NCI-H2171 treated with DMSO at 0.1 percent for 48 hours (cell line): Measurements from ENCODE around the gene RPS6KA4.

Experiments
- DNase-seq: peaks from one replicate; lab custom pipeline; 2025; lab: John Stamatoyannopoulos, UW

The RPS6KA4 gene

DNA sequence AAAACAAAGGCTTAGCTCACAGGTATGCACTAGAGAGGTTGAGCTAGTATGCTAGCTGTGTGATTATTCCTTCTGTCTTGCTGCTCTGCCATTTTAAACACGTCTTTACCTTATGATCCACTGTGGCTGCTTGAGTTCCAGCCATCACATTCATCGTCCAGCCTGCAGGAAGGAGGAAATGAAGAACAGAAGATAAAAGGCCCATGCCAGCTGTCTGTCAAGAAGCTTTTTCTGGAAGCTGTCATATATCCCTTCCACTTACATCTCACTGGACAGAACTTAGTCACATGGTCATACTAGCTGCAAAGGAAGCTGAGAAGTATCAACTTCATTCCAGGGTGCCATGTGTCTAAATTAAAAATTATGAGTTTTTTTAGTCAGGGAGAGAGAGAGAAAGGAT is 31.6 kb upstream of the RPS6KA4 start:
- no peak for DNase-seq

DNA sequence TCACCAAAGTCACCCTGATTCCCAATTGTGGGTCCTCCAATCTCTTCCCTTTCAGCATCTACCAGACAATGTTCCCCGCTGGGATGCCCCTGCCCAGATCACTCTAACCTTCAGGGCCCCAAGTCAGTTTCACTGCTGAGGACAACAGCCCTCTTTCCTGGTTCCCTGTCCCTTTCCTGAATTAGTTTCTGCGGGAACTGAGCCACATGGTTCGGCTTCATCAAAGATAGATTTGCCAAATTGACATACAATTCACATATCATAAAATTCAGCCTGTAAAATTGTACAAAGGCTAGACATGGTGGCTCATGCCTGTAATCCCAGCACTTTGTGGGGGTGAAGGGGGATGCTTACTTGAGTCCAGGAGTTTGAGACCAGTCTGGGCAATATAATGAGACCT is 31.0 kb upstream of the RPS6KA4 start:
- DNase-seq: no peak

DNA sequence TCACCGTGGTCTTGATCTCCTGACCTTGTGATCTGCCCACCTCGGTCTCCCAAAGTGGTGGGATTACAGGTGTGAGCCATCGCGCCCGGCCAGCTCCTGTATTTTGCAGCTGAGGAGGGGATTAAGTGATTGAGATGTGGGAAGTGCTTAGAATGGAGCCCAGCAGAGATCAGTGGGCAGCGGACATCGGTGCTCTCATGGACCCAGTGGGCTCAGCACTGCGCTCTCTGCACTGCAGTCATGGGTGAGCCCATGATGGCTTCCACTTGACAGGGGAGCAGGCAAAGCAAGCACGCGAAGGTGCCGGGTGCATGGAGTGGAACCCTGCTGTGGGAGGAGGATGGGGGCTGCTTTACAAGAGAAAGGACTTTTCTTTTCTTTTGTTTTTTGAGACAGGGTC is 28.1 kb upstream of the RPS6KA4 start:
- no peak for DNase-seq

DNA sequence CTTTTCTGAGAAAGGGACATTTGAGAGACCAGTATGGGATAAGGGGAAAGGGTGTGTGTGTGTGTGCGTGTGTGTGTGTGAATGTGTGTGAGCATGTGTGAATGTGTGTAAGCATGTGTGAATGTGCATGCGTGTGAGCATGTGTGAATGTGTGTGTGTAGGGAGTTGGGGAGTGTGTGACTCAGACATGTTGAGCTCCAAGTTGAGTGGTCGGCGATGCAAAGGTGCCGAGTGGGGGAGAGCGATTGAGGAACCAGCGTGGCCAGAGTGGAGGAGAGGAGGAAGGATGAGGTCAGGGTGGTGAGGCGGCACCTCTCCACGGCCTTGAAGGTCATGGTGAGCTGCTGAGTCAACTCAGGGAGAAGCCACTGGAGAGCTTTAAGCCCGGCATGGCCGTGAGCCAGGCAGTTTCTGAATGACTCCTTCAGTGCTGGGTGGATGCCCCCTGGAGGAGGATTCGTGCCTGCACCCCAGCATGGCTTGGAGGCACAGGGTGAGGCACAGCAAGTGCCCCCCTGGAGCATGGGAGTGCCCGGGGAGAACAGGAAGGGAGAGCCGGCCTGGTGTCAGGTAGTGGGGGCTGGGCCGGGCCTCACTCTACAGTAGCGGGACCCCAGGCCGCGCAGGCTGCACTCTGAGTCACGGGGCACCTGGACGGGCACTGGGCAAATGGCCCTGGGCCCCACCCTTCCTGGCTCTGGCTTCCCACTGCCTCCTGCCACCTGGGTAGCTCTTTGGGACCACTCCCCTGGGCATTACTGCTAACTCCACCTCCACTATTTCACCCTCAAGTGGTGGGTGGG is 27.2 kb upstream of the RPS6KA4 start:
- DNase-seq: no peak

DNA sequence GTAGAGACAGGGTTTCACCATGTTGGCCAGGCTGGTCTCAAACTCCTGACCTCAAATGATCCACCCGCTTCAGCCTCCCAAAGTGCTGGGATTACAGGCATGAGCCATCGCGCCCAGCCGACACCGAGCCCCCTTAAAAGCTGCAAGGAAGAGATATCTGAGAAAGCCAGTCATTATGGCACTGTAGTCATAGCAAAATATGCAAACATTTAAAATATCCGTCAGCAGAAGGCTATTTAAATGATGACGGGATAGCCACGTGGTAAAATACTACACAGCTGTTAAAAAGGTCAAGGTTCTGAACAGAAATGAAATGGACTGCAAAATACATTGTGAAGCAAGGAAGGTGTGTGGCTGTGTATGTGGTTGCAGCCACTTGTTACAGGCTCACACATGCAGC is 25.4 kb upstream of the RPS6KA4 start:
- DNase-seq: no peak

DNA sequence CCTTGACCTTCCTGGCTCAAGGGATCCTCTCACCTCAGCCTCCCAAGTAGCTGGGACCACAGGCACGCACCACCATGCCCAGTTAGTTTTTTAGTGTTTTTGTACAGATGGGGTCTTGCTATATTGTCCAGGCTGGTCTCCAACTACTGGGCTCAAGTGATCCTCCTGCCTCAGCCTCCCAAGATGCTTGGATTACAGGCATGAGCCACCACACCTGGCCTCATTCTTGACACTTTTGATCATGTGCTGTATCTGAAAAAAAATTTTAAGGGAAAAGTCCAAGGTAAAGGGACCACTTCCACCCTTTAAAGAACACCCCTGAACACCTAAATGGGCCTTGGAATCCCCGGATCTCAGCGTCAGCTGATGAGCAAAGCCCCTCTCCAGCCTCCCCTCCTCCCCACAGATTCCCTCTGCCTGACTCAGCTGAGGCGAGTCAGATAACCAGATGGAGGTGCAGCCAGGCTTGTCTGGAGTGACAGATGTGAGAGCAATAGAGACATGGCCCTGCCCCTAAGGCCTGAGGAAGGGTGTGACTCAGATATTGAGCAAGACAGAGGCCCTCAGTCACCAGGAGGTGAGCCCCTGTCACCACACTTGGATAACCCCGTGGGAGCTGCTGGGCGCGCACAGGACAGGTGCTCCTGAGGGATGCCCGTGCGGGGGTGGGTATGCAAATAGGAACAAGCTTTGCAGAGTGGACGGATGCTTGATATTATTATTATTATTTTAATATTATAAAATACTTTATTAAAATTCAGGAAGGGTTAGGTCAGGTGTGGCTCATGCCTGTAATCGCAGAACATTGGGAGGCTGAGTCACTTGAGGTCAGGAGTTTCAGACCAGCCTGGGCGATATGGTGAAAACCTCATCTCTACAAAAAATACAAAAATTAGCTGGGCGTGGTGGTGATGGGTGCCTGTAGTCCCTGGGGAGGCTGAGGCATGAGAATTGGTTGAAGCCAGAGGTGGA is 23.9 kb upstream of the RPS6KA4 start:
- DNase-seq: peak; percentile 99

DNA sequence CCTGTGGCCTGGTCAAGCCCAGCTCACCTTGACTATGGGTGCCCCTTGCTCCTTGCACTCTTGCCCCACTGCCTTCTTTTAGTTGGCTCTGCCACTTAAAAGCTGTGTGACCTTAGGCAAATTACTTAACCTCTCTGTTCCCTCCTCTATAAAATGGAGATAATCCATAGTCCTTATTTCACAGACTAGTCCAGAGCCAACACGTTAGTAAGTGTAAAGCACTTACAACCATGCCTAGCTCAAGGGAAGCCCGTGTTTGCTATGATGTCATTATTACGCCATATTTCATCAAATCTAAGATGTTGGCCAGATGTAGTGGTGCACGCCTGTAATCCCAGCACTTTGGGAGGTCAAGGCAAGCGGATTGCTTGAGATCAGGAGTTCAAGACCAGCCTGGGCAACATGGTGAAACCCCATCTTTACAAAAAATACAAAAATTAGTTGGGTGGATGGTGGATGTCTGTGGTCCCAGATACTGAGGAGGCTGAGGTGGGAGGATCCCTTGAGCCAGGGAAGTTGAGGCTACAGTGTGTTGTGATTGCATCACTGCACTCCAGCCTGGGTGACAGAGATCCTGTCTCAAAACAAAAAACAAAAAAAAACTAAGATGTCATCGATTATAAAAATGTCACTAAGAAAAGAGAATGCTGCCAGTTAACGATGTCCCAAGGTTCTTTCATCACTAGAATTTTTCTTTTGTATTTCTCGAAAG is 21.3 kb upstream of the RPS6KA4 start:
- DNase-seq: no peak

DNA sequence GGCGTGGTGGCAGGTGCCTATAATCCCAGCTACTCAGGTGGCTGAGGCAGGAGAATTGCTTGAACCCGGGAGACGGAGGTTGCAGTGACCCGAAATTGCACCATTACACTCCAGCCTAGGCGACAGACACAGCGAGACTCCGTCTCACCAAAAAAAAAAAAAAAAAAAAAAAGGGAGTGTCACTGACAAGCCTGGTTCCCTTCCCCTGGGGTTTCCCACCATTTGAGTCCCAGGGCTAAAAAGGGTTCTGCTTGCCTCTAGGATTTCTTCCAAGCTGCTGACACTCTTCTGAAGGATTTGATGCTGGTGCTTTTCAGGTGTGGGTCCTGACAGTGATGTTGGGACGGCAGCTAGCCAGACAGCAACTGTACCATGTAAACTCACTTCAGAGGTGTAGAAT is 20.2 kb upstream of the RPS6KA4 start:
- DNase-seq: peak; percentile 76

DNA sequence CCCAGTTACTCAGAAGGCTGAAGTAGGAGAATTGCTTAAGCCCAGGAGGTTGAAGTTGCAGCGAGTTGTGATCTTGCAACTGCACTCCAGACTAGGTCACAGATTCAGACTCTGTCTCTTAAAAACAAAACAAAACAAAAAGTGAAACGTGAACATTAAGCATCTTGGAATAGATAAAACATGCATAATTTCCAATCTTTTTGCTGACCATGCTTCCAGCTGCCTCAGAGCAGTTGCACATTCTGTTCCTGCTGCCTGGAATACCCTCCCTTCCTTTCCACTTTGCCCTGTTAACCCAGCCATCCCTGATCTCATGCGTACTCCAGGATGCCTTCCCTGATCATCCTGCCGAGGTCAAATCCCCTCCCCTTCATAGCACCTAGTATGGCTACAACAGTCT is 19.7 kb upstream of the RPS6KA4 start:
- no peak for DNase-seq

DNA sequence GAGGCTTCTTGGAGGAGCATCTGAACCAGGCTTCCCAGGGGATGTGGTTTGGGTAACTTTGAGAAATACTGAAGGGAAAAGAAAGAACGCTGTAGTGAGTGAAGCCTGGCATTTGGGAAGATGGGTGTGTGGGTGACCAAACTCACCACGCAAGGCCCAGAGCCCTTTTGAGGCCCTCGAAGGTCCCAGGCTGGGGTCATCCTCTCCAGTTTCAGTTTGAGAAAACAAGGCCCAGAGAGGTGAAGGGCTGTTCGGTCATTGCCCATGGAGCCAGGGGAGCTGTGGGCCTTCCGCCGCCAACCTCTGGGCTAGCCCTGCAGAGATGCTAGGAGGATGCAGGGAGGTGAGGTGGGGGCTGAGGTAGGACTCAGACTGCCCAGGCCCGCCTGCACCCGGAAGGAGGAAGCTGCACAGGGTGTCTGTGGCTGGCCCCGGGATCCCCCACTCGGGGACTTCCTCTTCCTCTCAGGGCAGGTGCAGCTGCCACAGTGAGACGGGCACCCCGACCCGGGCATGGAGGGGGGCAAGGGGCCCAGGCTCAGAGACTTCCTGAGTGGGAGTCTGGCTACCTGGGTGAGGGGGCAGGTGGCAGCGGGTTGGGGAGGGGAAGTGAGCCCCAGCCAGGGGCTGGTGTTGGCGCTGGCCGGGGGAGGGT is 19.1 kb upstream of the RPS6KA4 start, which contains the start of gene CCDC88B:
Gene CCDC88B (plus strand): TSS at position 451 of the 655 bp plus-strand sequence. CDS start 63 bp downstream, at position 514.
- no peak for DNase-seq

DNA sequence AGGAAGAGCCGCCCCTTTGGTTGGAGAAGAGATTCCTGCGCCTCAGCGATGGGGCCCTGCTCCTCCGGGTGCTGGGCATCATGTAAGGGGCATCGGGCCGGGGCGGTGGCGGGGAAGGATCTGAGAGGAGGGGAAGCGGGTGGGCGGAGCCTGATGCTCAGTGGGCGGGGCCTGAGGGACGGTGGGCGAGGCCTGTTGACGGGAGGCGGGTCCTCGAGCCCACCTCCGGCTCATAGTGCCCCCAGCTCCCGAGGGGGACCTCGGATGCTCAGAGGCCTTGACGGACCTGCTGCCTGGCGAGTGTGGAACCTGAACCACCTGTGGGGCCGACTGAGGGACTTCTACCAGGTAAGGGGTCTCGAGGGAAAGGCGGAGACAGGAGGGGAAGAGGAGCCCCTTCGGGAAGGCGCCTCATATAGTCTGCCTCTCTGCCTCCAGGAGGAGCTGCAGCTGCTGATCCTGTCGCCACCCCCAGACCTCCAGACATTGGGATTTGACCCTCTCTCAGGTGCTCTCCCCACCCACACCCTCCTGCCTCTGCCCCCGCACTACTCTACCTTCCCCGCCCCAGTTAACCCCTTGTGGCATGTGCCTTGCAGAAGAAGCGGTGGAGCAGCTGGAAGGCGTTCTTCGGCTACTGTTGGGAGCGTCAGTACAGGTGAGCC is 18.2 kb upstream of the RPS6KA4 start:
- peak; percentile 39 for DNase-seq

DNA sequence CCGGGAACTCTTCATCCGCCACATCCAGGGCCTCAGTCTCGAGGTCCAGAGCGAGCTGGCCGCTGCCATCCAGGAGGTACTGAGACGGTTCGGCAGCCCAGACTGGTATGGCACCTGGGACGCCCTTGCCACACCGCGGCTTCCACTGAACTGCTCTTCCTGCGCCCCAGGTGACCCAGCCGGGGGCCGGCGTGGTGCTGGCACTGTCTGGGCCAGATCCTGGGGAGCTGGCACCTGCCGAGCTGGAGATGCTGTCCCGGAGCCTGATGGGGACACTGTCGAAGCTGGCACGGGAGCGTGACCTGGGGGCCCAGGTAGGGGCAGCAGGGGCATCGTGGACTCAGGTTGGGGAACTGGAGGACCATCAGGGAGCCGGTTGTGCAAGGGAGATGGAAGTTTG is 17.5 kb upstream of the RPS6KA4 start:
- DNase-seq: no peak

DNA sequence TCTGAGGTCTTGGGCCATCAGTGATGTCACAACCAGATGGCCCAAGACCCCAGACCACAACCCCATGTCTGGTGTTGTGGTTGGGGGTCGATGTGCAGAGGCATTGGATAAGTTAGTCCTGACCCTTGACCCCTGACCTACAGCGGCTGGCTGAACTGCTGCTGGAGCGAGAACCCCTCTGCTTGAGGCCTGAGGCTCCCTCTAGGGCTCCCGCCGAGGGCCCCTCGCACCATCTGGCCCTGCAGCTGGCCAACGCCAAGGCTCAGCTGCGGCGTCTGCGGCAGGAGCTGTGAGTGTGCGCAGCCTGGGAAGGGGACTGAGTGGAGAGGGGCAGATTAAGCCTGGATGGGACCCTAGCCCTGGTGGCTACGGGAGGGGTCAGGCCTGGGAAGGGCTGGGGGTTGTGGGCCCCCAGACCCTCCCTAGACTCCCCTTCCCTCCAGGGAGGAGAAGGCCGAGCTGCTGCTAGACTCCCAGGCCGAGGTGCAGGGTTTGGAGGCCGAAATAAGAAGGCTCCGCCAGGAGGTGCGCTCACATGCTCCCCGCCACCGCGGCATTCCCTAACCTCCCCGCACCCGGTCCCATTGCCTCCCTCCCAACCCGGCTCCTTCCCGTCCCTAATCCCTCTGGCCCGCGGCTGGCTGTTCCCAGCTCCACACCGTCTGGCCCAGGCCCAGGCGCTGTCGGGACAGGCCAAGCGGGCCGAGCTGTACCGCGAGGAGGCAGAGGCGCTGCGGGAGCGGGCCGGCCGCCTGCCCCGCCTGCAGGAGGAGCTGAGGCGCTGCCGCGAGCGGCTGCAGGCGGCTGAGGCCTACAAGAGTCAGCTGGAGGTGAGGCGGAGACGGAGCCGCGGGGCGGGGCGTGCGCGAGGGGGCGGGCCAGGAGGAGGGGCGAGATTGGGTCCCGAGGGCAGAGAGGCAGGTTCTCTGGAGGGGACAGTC is 16.8 kb upstream of the RPS6KA4 start:
- DNase-seq: peak; percentile 95

DNA sequence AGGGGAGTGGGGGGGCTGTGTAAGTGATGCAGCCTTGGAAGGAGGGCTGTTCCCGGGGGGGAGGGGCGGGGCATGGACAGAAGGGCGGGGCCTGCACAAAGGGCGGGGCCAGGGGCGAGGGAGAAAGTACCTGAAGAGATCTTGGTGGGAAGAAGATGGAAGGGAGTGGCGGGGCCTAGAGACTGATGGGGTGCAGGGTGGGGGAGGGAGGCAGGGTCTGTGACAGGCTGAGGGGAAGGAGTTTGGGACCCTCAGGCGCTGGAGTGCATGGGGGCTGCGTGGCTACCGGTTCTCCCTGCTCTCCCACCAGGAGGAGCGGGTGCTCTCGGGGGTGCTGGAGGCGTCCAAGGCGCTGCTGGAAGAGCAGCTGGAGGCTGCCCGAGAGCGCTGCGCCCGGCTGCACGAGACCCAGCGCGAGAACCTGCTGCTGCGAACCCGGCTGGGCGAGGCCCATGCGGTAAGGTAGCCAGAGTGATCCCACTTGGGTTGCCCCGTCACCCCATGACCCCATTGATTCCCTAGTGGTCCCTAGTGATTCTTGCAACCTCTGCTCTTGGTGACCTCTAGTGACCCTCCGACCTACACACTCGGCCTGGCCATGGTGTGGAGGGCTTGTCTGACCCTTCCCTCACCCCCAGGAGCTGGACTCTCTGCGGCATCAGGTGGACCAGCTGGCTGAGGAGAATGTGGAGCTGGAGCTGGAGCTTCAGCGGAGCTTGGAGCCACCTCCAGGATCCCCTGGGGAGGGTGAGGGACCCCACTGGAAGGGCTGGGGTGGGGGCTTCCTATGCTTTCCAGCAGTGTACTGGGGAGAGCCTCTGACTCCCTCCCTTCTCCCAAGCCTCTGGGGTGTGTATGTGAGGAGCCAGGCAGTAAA is 15.9 kb upstream of the RPS6KA4 start:
- no peak for DNase-seq

DNA sequence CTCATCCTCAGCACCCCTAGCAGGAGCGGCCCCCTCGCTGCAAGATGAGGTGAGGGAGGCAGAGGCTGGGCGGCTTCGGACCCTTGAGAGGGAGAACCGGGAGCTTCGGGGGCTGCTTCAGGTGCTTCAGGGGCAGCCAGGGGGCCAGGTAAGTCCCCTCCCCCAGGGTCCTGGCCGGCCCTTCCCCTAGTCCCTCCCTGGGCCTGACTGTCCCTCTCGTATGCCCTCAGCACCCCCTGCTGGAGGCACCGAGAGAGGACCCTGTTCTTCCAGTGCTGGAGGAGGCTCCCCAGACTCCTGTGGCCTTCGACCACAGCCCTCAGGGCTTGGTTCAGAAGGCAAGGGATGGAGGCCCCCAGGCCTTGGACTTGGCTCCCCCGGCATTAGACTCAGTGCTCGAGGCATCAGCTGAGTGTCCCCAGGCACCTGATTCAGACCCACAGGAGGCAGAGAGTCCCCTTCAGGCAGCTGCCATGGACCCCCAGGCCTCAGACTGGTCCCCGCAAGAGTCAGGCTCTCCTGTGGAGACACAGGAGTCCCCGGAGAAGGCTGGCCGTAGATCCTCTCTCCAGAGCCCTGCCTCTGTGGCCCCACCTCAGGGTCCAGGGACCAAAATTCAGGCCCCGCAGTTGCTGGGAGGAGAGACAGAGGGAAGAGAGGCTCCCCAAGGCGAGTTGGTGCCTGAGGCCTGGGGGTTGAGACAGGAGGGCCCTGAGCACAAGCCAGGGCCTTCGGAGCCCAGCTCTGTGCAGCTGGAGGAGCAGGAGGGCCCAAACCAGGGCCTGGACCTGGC is 15.0 kb upstream of the RPS6KA4 start:
- no peak for DNase-seq

DNA sequence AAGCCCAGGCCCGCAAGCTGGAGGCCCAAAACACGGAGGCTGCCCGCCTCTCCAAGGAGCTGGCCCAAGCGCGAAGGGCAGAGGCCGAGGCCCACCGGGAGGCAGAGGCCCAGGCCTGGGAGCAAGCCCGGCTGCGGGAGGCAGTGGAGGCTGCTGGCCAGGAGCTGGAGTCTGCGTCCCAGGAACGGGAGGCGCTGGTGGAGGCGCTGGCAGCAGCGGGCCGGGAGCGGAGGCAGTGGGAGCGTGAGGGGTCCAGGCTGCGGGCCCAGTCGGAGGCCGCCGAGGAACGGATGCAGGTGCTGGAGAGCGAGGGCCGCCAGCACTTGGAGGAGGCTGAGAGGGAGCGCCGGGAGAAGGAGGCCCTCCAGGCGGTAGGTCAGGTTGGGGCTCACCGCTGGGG is 14.2 kb upstream of the RPS6KA4 start:
- no peak for DNase-seq

DNA sequence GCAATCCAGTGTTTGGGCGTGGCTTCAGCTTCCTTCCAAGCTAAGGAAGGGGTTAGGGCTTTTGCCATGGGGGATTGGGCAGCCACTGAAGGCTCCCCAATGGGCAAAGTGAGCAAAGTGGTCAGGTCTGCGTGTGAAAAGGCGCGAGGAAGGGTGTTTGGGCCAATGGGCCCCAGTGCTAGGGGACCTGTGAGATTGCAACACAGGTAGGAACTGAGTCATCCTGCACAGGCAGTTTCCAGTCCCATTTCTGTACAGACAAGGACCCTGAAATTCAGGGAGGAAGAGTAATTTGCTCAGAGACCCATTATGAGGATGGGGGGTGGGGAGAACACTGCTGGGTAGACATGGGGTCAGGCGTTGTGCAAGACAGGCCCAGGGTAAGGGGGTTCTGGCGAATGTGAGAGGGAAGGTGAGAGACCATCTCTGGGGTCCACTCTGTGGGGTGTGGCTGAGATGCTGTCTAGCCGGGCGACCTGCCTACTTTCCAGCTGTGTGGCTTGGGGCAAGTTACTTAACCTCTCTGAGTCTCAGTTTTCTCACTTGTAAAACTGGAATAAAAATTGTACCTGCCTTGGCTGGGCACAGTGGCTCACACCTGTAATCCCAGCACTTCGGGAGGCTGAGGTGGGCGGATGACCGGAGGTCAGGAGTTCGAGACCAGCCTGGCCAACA is 11.6 kb upstream of the RPS6KA4 start:
- no peak for DNase-seq
